Endothelial cell of umbilical vein (primary cell): ENCODE data around the gene RPL15. TPM values are rescaled to one million over a fixed set of nuclear protein-coding genes. Genes with fewer than 3 reads are reported as not detected.

Experiments
- BruUV-seq: library from RNA; stranded (reverse); fragments of 400-500 nt; replicated peaks from 2 replicates; lab custom pipeline; 2021; lab: Mats Ljungman, UMichigan
- CTCF ChIA-PET: fragments of 300-600, 350-600 bp; sonication (Branson Sonifier 250); formaldehyde crosslinking; loops from one replicate; lab custom pipeline; 2021; ENCODE audit warnings: antibody characterized with exemption, inconsistent platforms; lab: Charles Lee
- POLR2A ChIA-PET: fragments of 300-600, 350-600 bp; sonication (Branson Sonifier 250); formaldehyde crosslinking; loops from one replicate; lab custom pipeline; 2021; ENCODE audit warnings: antibody characterized with exemption, inconsistent platforms; lab: Charles Lee
- DNase-seq: peaks from one replicate; pipeline ENCODE4 v3.0.0-alpha.2; 2011; ENCODE audit warnings: low read depth, low spot score
- FAIRE-seq: peaks from 2 replicates; lab custom pipeline; 2011; peaks lifted over from hg19 to GRCh38; lab: Jason Lieb, UNC
- H2AFZ ChIP-seq: 2 replicates; pipeline ENCODE4 v1.6.0; 2012; ENCODE audit warnings: low read depth, low read length, control low read depth, inconsistent platforms
- H3K27ac ChIP-seq: 2 replicates; pipeline ENCODE4 v1.5.1; 2011; ENCODE audit warnings: low read depth, mild to moderate bottlenecking, control low read depth, low read length, moderate library complexity; ENCODE audit not compliant: insufficient read depth
- H3K27me3 ChIP-seq, 2 experiments: 2 replicates each; pipeline versions ENCODE4 v1.6.0 to v1.6.1; 2011; ENCODE audit warnings: low read length in 2 of 2, mixed read lengths in 1 of 2; ENCODE audit not compliant: control insufficient read depth in 2 of 2, insufficient read depth in 2 of 2
- H3K36me3 ChIP-seq, 2 experiments: 2 replicates in 1 of 2; 3 replicates in 1 of 2; pipeline ENCODE4 v1.5.1; 2011; ENCODE audit warnings: low read length in 2 of 2, mild to moderate bottlenecking in 1 of 2, moderate library complexity in 1 of 2; ENCODE audit not compliant: control insufficient read depth in 2 of 2, insufficient read depth in 2 of 2; ENCODE audit errors: extremely low read depth in 1 of 2
- H3K4me1 ChIP-seq: 3 replicates; pipeline ENCODE4 v1.5.1; 2011; ENCODE audit warnings: mild to moderate bottlenecking, low read length; ENCODE audit not compliant: control insufficient read depth, insufficient read depth; ENCODE audit errors: extremely low read depth
- H3K4me2 ChIP-seq: 2 replicates; pipeline ENCODE4 v1.6.1; 2011; ENCODE audit warnings: low read length, control low read depth, mixed read lengths; ENCODE audit not compliant: insufficient read depth
- H3K4me3 ChIP-seq, 3 experiments: fragments of 200-600 bp in 1 of 3; sonication (generic), shearing (Covaris generic) in 1 of 3; replicated peaks in 1 of 3; 2 replicates each; pipeline ENCODE4 v1.5.1; 2011 to 2016; ENCODE audit warnings: control low read depth in 3 of 3, low read length in 3 of 3, mild to moderate bottlenecking in 2 of 3, inconsistent platforms in 1 of 3, low read depth in 1 of 3, moderate library complexity in 1 of 3; ENCODE audit not compliant: insufficient read depth in 1 of 3
- H3K79me2 ChIP-seq: 2 replicates; pipeline ENCODE4 v1.6.0; 2012; ENCODE audit warnings: low read length, inconsistent platforms; ENCODE audit not compliant: control insufficient read depth, insufficient read depth
- H3K9ac ChIP-seq: replicated peaks from 2 replicates; pipeline ENCODE3; 2011; ENCODE audit warnings: low read length, control low read depth; ENCODE audit not compliant: insufficient read depth; ENCODE audit errors: extremely low read depth
- H3K9me1 ChIP-seq: replicated peaks from 3 replicates; pipeline ENCODE4 v1.6.0; 2011; ENCODE audit warnings: mild to moderate bottlenecking, low read length; ENCODE audit not compliant: control insufficient read depth, insufficient read depth; ENCODE audit errors: extremely low read depth
- H3K9me3 ChIP-seq: replicated peaks from 2 replicates; pipeline ENCODE4 v1.5.1; 2012; ENCODE audit warnings: low read length, inconsistent platforms; ENCODE audit not compliant: control insufficient read depth, insufficient read depth
- H4K20me1 ChIP-seq: replicated peaks from 2 replicates; pipeline ENCODE3; 2011; ENCODE audit warnings: mild to moderate bottlenecking, low read length; ENCODE audit not compliant: control insufficient read depth, insufficient read depth; ENCODE audit errors: extremely low read depth
- EZH2 ChIP-seq: IDR thresholded peaks from 2 replicates; pipeline ENCODE4 v1.6.1; 2012; ENCODE audit warnings: borderline replicate concordance, low read depth, mild to moderate bottlenecking, moderate library complexity, low read length, inconsistent platforms; ENCODE audit not compliant: severe bottlenecking
- FOS ChIP-seq: IDR thresholded peaks from 2 replicates; pipeline ENCODE4 v1.6.1; 2011; ENCODE audit warnings: mild to moderate bottlenecking, low read length, moderate library complexity, borderline replicate concordance; ENCODE audit not compliant: insufficient read depth
- GATA2 ChIP-seq: IDR thresholded peaks from 2 replicates; pipeline ENCODE4 v1.7.0; 2011; ENCODE audit warnings: low read depth, mild to moderate bottlenecking, moderate library complexity, mixed read lengths, low read length; ENCODE audit not compliant: insufficient read length, insufficient read depth
- JUN ChIP-seq: IDR thresholded peaks from 2 replicates; pipeline ENCODE4 v1.6.1; 2011; ENCODE audit warnings: borderline replicate concordance, low read depth; ENCODE audit not compliant: insufficient read length, insufficient read depth
- MYC ChIP-seq: IDR thresholded peaks from one replicate; pipeline ENCODE4 v1.6.1; 2011; ENCODE audit warnings: mild to moderate bottlenecking, low read depth, low read length
- POLR2A ChIP-seq: IDR thresholded peaks from 2 replicates; pipeline ENCODE4 v1.6.1; 2012; ENCODE audit warnings: low read depth, mild to moderate bottlenecking, control low read depth, low read length
- POLR2AphosphoS5 ChIP-seq: IDR thresholded peaks from 2 replicates; pipeline ENCODE4 v1.6.1; 2012; ENCODE audit warnings: low read depth, mild to moderate bottlenecking, control low read depth, low read length, moderate library complexity; ENCODE audit not compliant: insufficient read depth
- dilution Hi-C: fragments of 300-500 bp; cut with MboI; formaldehyde crosslinking; loops from one replicate; pipeline ENCODE4 v1.15.0; 2019; ENCODE audit warnings: low sequenced_read_pairs; ENCODE audit not compliant: extremely low pct_ligation_motif_present
- intact Hi-C: fragments of 100-400 bp; cut with micrococcal nuclease; formaldehyde crosslinking; loops from one replicate; pipeline ENCODE4 v1.10.0; 2022
- polyA plus RNA-seq, 4 experiments: library from polyadenylated mRNA; depleted of rRNA in 3 of 4; stranded (reverse) in 3 of 4; unstranded in 1 of 4; fragments of >200 nt; gene quantifications; 2 replicates each; pipeline versions ENCODE4 v1.2.1 to v1.2.3, GENCODE V29; 2011 to 2012; ENCODE audit warnings: missing spikeins in 1 of 4
- total RNA-seq: library from RNA; stranded (reverse); gene quantifications from 2 replicates; pipeline ENCODE4 v1.2.3, GENCODE V29; 2021
- TF ChIP-seq, protein P1 (sequence below): IDR thresholded peaks from 2 replicates; pipeline ENCODE4 v1.6.1; 2011; ENCODE audit not compliant: insufficient read depth, insufficient read length
- TF ChIP-seq, protein P2 (sequence below), 2 donors: IDR thresholded peaks; 1 replicate in 1 of 2; 2 replicates in 1 of 2; pipeline ENCODE4 v1.5.1; 2011; ENCODE audit warnings: low read length in 2 of 2, mild to moderate bottlenecking in 2 of 2, moderate library complexity in 2 of 2, control low read depth in 1 of 2, inconsistent platforms in 1 of 2, low read depth in 1 of 2; ENCODE audit not compliant: insufficient read depth in 1 of 2; ENCODE audit errors: extremely low read depth in 1 of 2

RPL15 gene
- total and polyA plus RNA-seq, 2 donors (not counting 3 experiments of a cell fraction or from before 2014, with no cell fraction given) = 1,901 to 5,777 TPM

- FAIRE-seq (no peak), DNase-seq (no peak)
- intact Hi-C loops (no loop called here), dilution Hi-C loops (no loop called here)
- Histone ChIP-seq H3K9me1 (no peaks in the 10 kb centered on the region), H3K4me3 (no peak overlapping the region), H3K36me3 (no peaks in the 10 kb centered on the region), H2AFZ (no peak overlapping the region), H4K20me1 (no peaks in the 10 kb centered on the region), H3K9me3 (no peaks in the 10 kb centered on the region), H3K9ac (no peak overlapping the region), H3K79me2 (peaks cover 18% of the 10 kb centered on the region), H3K4me1 (peaks cover 5% of the 10 kb centered on the region), H3K4me2 (no peak overlapping the region), H3K27me3 (no peaks in the 10 kb centered on the region), H3K27ac (no peak overlapping the region)
- POLR2A ChIA-PET = no interaction called here
- CTCF ChIA-PET = no interaction called here
- no TSS peak for BruUV-seq
- TF ChIP-seq, protein P1, sequence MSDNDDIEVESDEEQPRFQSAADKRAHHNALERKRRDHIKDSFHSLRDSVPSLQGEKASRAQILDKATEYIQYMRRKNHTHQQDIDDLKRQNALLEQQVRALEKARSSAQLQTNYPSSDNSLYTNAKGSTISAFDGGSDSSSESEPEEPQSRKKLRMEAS = no peak
- TF ChIP-seq FOS = no peak
- TF ChIP-seq, protein P2, sequence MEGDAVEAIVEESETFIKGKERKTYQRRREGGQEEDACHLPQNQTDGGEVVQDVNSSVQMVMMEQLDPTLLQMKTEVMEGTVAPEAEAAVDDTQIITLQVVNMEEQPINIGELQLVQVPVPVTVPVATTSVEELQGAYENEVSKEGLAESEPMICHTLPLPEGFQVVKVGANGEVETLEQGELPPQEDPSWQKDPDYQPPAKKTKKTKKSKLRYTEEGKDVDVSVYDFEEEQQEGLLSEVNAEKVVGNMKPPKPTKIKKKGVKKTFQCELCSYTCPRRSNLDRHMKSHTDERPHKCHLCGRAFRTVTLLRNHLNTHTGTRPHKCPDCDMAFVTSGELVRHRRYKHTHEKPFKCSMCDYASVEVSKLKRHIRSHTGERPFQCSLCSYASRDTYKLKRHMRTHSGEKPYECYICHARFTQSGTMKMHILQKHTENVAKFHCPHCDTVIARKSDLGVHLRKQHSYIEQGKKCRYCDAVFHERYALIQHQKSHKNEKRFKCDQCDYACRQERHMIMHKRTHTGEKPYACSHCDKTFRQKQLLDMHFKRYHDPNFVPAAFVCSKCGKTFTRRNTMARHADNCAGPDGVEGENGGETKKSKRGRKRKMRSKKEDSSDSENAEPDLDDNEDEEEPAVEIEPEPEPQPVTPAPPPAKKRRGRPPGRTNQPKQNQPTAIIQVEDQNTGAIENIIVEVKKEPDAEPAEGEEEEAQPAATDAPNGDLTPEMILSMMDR (IDR thresholded peaks at IDR 0.05; ENCODE audit: extremely low read depth in 1 of 2, insufficient read depth in 1 of 2, low read depth in 1 of 2, low read length in 2 of 2) = no peak
- no peak for TF ChIP-seq POLR2A
- TF ChIP-seq GATA2 = no peak
- TF ChIP-seq POLR2AphosphoS5 = no peak
- no peak for TF ChIP-seq JUN
- no peak for TF ChIP-seq MYC
- no peak for TF ChIP-seq EZH2
Measured at GRCh38 chr3:23952646-23953045, 35.7 kb downstream of the RPL15 start.
